ENCODE data around the gene SLC25A13. TPM values are rescaled to one million over a fixed set of nuclear protein-coding genes. Genes with fewer than 3 reads are reported as not detected.

The SLC25A13 gene
- total and polyA plus RNA-seq, 2 of the 13 experiments (the other 11 are each of a cell fraction or from before 2014, with no cell fraction given) = 36.2 to 84.9 TPM

DNA sequence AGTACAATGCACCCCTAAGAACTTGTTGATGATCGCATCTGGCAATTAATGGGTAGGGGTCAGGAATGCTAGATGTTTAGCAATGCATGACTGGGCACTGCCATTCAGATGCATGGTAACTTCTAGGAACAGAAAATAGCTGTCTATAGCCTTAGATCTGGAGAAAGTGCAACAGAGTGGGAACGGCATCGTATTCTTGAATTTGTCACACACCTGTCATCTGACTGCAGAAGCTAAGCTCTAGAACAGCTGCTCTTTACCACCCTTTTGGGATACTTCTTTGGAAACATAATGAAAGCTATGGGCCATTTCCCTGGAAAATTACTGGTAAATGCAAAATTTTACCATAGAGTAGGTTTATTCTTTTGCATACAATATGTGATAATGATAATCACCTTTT is 118.1 kb downstream of the SLC25A13 start:
- DNase-seq (ENCODE audit: low spot score) = no peak
- Histone ChIP-seq H3K79me2 (ENCODE audit: insufficient read depth, low read length) (no peaks in the 10 kb centered on the region), H3K4me1 (ENCODE audit: insufficient read depth, low read length) (no peaks in the 10 kb centered on the region), H3K36me3 (replicated peaks in 1 of 2; ENCODE audit: control insufficient read depth in 1 of 2, insufficient read depth in 2 of 2, low read length in 2 of 2) (peaks cover 6 to 33% of the 10 kb centered on the region in 2 experiments; a peak in 3 of 5 replicates), H3K27ac (ENCODE audit: extremely low read length, insufficient read depth, low read length) (no peak overlapping the region), H4K20me1 (ENCODE audit: insufficient read depth, low read length) (no peaks in the 10 kb centered on the region), H3K4me2 (ENCODE audit: low read depth, low read length) (no peak overlapping the region), H3K4me3 (replicated peaks in 1 of 3; ENCODE audit: insufficient read depth in 1 of 3, low read depth in 2 of 3, low read length in 3 of 3) (no peak overlapping the region), H3K9me3 (ENCODE audit: low read length) (no peaks in the 10 kb centered on the region), H3K9ac (ENCODE audit: insufficient read depth, low read depth, low read length) (no peak overlapping the region), H3K27me3 (ENCODE audit: control insufficient read depth in 1 of 2, insufficient read depth in 2 of 2, low read length in 2 of 2) (no peaks in the 10 kb centered on the region), H2AFZ (ENCODE audit: low read length) (no peak overlapping the region)
- WGBS (ENCODE audit: low lambda C conversion rate) = 97% methylated on average over 3 of the region's 3 CpGs
- ATAC-seq = no peak
- BruUV-seq (replicated peaks) = no TSS peak
- CTCF ChIA-PET (ENCODE audit: low intra/inter-chr PET ratio, low total read pairs) = no interaction called here
- intact Hi-C loops (cut with micrococcal nuclease; ENCODE audit: unreplicated experiment) = no loop called here
- no peak for FAIRE-seq
- TF ChIP-seq ZNF460 (CRISPR knock-in tag; IDR thresholded peaks at IDR 0.05; ENCODE audit: borderline replicate concordance) = no peak
- in situ Hi-C loops (cut with HindIII; ENCODE audit: extremely low pct_ligation_motif_present, low pct_unique_long_range_greater_than_20kb) = no loop called here
- POLR2A ChIA-PET = no interaction called here

DNA sequence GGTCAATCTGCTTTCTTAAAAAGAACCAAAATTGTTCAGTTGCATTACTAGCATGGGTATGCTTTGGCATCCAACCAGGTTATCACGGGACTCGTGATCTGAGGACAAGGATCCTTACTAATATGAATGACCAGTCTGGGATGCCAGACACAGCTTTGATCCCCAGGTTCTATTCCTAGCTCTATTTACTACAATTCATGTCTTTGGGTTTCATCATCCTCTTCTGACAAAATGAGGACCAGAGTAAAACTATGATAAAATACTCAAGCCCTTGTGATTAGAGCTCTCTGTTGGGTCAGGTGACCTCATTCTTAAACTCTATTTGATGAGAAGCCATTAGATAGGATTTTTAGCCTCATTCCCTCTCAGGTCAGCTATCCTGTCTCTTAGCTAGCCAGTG is 119.8 kb downstream of the SLC25A13 start:
- Histone ChIP-seq H3K4me1 (ENCODE audit: insufficient read depth, low read length) (no peaks in the 10 kb centered on the region), H3K9ac (ENCODE audit: insufficient read depth, low read depth, low read length) (no peak overlapping the region), H3K4me2 (ENCODE audit: low read depth, low read length) (no peak overlapping the region), H3K27me3 (ENCODE audit: control insufficient read depth in 1 of 2, insufficient read depth in 2 of 2, low read length in 2 of 2) (no peaks in the 10 kb centered on the region), H4K20me1 (ENCODE audit: insufficient read depth, low read length) (no peaks in the 10 kb centered on the region), H3K27ac (ENCODE audit: extremely low read length, insufficient read depth, low read length) (no peak overlapping the region), H3K4me3 (replicated peaks in 1 of 3; ENCODE audit: insufficient read depth in 1 of 3, low read depth in 2 of 3, low read length in 3 of 3) (no peak overlapping the region), H2AFZ (ENCODE audit: low read length) (no peak overlapping the region), H3K9me3 (ENCODE audit: low read length) (no peaks in the 10 kb centered on the region), H3K79me2 (ENCODE audit: insufficient read depth, low read length) (no peaks in the 10 kb centered on the region), H3K36me3 (replicated peaks in 1 of 2; ENCODE audit: control insufficient read depth in 1 of 2, insufficient read depth in 2 of 2, low read length in 2 of 2) (peaks cover 3 to 21% of the 10 kb centered on the region in 2 experiments; a peak in 3 of 5 replicates)
- DNase-seq (ENCODE audit: low spot score) (no peak), ATAC-seq (no peak), FAIRE-seq (no peak)
- ChIA-PET CTCF (ENCODE audit: low intra/inter-chr PET ratio, low total read pairs) (no interaction called here), POLR2A (no interaction called here)
- WGBS (ENCODE audit: low lambda C conversion rate) = 97% methylated on average over 2 of the region's 2 CpGs
- in situ Hi-C loops (cut with HindIII; ENCODE audit: extremely low pct_ligation_motif_present, low pct_unique_long_range_greater_than_20kb) = no loop called here
- intact Hi-C loops (cut with micrococcal nuclease; ENCODE audit: unreplicated experiment) = no loop called here
- BruUV-seq (replicated peaks) = no TSS peak
- TF ChIP-seq CREM (IDR thresholded peaks at IDR 0.05) = no peak
- TF ChIP-seq CREM (CRISPR knock-in tag; IDR thresholded peaks at IDR 0.05) = no peak
- TF ChIP-seq KLF11 (CRISPR knock-in tag; IDR thresholded peaks at IDR 0.05) = no peak
- no peak for TF ChIP-seq EZH2 (conservative IDR thresholded peaks at IDR 0.05; ENCODE audit: low read depth, low read length)
- TF ChIP-seq REST (IDR thresholded peaks at IDR 0.05; ENCODE audit: borderline replicate concordance in 1 of 2, low read depth in 1 of 2, low read length in 2 of 2) = no peak
